ENCODE measurements around the gene INTS3. TPM values are rescaled to one million over a fixed set of nuclear protein-coding genes. Genes with fewer than 3 reads are reported as not detected.
A peak's percentile ranks its signal among the peaks of the same experiment; 100 is the strongest.

INTS3 gene
- total RNA-seq, 4 donors from 2014 or later: 24.3 to 75.1 (median 42.4) TPM

GRCh38 chr1:153776352-153776751 lies 48.5 kb downstream of the INTS3 start:
- peak overlapping the region; percentile 70 to 91 (median 80) for H3K4me3 ChIP-seq
- H3K4me1 ChIP-seq: peaks cover 3 to 22% (median 11%) of the 10 kb centered on the region in 4 donors
- no peaks in the 10 kb centered on the region for H3K27me3 ChIP-seq
- no peak for TF ChIP-seq POLR2A (IDR thresholded peaks at IDR 0.05)
- no peak for TF ChIP-seq CTCF (IDR thresholded peaks at IDR 0.05)
- no peaks in the 10 kb centered on the region for H3K9me3 ChIP-seq
- peaks cover 0 to 18% (median 0%) of the 10 kb centered on the region in 3 donors for H3K36me3 ChIP-seq
- peak overlapping the region; percentile 75 to 90 (median 88) for H3K27ac ChIP-seq
- no peak for DNase-seq

GRCh38 chr1:153776845-153777370 lies 49.1 kb downstream of the INTS3 start:
- H3K36me3 ChIP-seq: peaks cover 0 to 12% (median 0%) of the 10 kb centered on the region in 3 donors
- peak overlapping the region in 1 of 4 donors; percentile 91 for H3K4me3 ChIP-seq
- H3K27me3 ChIP-seq: no peaks in the 10 kb centered on the region
- H3K4me1 ChIP-seq: peaks cover 3 to 22% (median 11%) of the 10 kb centered on the region in 4 donors
- no peak for DNase-seq
- no peaks in the 10 kb centered on the region for H3K9me3 ChIP-seq
- peak overlapping the region in 1 of 4 donors; percentile 90 for H3K27ac ChIP-seq
- no peak for TF ChIP-seq POLR2A (IDR thresholded peaks at IDR 0.05)
- no peak for TF ChIP-seq CTCF (IDR thresholded peaks at IDR 0.05)

- no peak overlapping the region for H3K4me3 ChIP-seq
- peaks cover 3 to 22% (median 11%) of the 10 kb centered on the region in 4 donors for H3K4me1 ChIP-seq
- no peak overlapping the region for H3K27ac ChIP-seq
- H3K36me3 ChIP-seq: peaks cover 0 to 6% (median 0%) of the 10 kb centered on the region in 3 donors
- no peak for DNase-seq
- H3K9me3 ChIP-seq: no peaks in the 10 kb centered on the region
- TF ChIP-seq CTCF (IDR thresholded peaks at IDR 0.05) (no peak), POLR2A (IDR thresholded peaks at IDR 0.05) (no peak)
- H3K27me3 ChIP-seq: no peaks in the 10 kb centered on the region
Observed at GRCh38 chr1:153777648-153778047, 49.8 kb downstream of the INTS3 start.

GRCh38 chr1:153778051-153778823 lies 50.4 kb downstream of the INTS3 start:
- TF ChIP-seq POLR2A (IDR thresholded peaks at IDR 0.05) (no peak), CTCF (IDR thresholded peaks at IDR 0.05) (no peak)
- Histone ChIP-seq H3K36me3 (peaks cover 0 to 2% (median 0%) of the 10 kb centered on the region in 3 donors), H3K27me3 (no peaks in the 10 kb centered on the region), H3K27ac (no peak overlapping the region), H3K4me1 (peaks cover 3 to 22% (median 11%) of the 10 kb centered on the region in 4 donors), H3K9me3 (no peaks in the 10 kb centered on the region), H3K4me3 (no peak overlapping the region)
- no peak for DNase-seq

- no peak overlapping the region for H3K27ac ChIP-seq
- H3K36me3 ChIP-seq: no peaks in the 10 kb centered on the region
- no peak for TF ChIP-seq POLR2A (IDR thresholded peaks at IDR 0.05)
- no peak for DNase-seq
- H3K4me1 ChIP-seq: peaks cover 3 to 24% (median 11%) of the 10 kb centered on the region in 4 donors
- no peaks in the 10 kb centered on the region for H3K27me3 ChIP-seq
- H3K4me3 ChIP-seq: no peak overlapping the region
- H3K9me3 ChIP-seq: no peaks in the 10 kb centered on the region
Observed at GRCh38 chr1:153778824-153779519, 51.1 kb downstream of the INTS3 start.
